ENCODE measurements around the gene BAZ2A. TPM values are rescaled to one million over a fixed set of nuclear protein-coding genes. Genes with fewer than 3 reads are reported as not detected.
A peak's percentile ranks its signal among the peaks of the same experiment; 100 is the strongest.
"Not testable (repeated sequence)": the region's sequence is repeated elsewhere in the genome, so short reads cannot be mapped to it uniquely, and the experiment has no call there.

The BAZ2A gene
- total RNA-seq, 1 donor: 53.4 TPM

- no peak overlapping the region for H3K4me3 ChIP-seq (ENCODE audit: low read depth, low read length)
- TF ChIP-seq CTCF (IDR thresholded peaks at IDR 0.05; ENCODE audit: insufficient read depth, low read length): no peak
- DNase-seq (ENCODE audit: low read depth): no peak
Measured at GRCh38 chr12:56661979-56662638, 32.0 kb upstream of the BAZ2A start.

- no peak for DNase-seq (ENCODE audit: low read depth)
- TF ChIP-seq CTCF (IDR thresholded peaks at IDR 0.05; ENCODE audit: insufficient read depth, low read length): no peak
- H3K4me3 ChIP-seq (ENCODE audit: low read depth, low read length): no peak overlapping the region
Measured at GRCh38 chr12:56661560-56661959, 31.4 kb upstream of the BAZ2A start.

- no peak for DNase-seq (ENCODE audit: low read depth)
- TF ChIP-seq CTCF (IDR thresholded peaks at IDR 0.05; ENCODE audit: insufficient read depth, low read length): no peak
- no peak overlapping the region for H3K4me3 ChIP-seq (ENCODE audit: low read depth, low read length)
Measured at GRCh38 chr12:56658921-56659320, 28.8 kb upstream of the BAZ2A start.

GRCh38 chr12:56657416-56658379 is 27.6 kb upstream of the BAZ2A start:
- no peak overlapping the region for H3K4me3 ChIP-seq (ENCODE audit: low read depth, low read length)
- no peak for DNase-seq (ENCODE audit: low read depth)

GRCh38 chr12:56653781-56654180 is 23.7 kb upstream of the BAZ2A start:
- not testable (repeated sequence) for DNase-seq (ENCODE audit: low read depth); H3K4me3 ChIP-seq (ENCODE audit: low read depth, low read length)

More at GRCh38 chr12:56657416-56658379, 27.6 kb upstream of the BAZ2A start:
- TF ChIP-seq CTCF (IDR thresholded peaks at IDR 0.05; ENCODE audit: insufficient read depth, low read length): no peak

GRCh38 chr12:56648023-56648422 is 17.9 kb upstream of the BAZ2A start:
- not testable (repeated sequence) for H3K4me3 ChIP-seq (ENCODE audit: low read depth, low read length); DNase-seq (ENCODE audit: low read depth)

- H3K4me3 ChIP-seq (ENCODE audit: low read depth, low read length): peak within 1 kb of the TSS; percentile 99
- DNase-seq (ENCODE audit: low read depth): peak; percentile 100
- no peak for TF ChIP-seq CTCF (IDR thresholded peaks at IDR 0.05; ENCODE audit: insufficient read depth, low read length)
Measured at GRCh38 chr12:56645717-56646446, 15.8 kb upstream of the BAZ2A start, which contains the start of gene ATP5F1B. ATP5F1B (minus strand) TSS chr12:56645984; CDS start chr12:56645963, 21 bp downstream.

Data from fibroblast of the aortic adventitia (primary cell).